HCT116 (cell line): ENCODE results near the gene GALNT14.

Source experiments
- EZH2 ChIP-seq: fragments of 200-600 bp; sonication (generic); IDR thresholded peaks from 2 replicates; pipeline ENCODE4 v1.6.1; 2017; ENCODE audit warnings: antibody characterized with exemption, mixed run types
- TCF7L2 ChIP-seq: IDR thresholded peaks from 2 replicates; pipeline ENCODE4 v1.7.0; 2011; ENCODE audit warnings: borderline replicate concordance, inconsistent platforms; ENCODE audit not compliant: insufficient read depth, insufficient read length; ENCODE audit errors: extremely low read depth
- TF ChIP-seq, protein P1 (sequence below), 3 experiments: fragments of 200-600 bp in 1 of 3; sonication (generic) in 1 of 3; IDR thresholded peaks in 2 of 3; conservative IDR thresholded peaks in 1 of 3; 2 replicates each; pipeline ENCODE4 v1.5.1; 2012 to 2017; ENCODE audit warnings: low read depth in 2 of 3, low read length in 2 of 3, antibody characterized with exemption in 1 of 3, borderline replicate concordance in 1 of 3, control low read depth in 1 of 3, mild to moderate bottlenecking in 1 of 3, mixed read lengths in 1 of 3, mixed run types in 1 of 3, moderate library complexity in 1 of 3; ENCODE audit not compliant: insufficient read depth in 1 of 3
- TF ChIP-seq, protein P2 (sequence below): IDR thresholded peaks from 2 replicates; pipeline ENCODE4 v1.6.1; 2012
- TF ChIP-seq, protein P3 (sequence below): IDR thresholded peaks from 2 replicates; pipeline ENCODE4 v1.6.1; 2012

DNA sequence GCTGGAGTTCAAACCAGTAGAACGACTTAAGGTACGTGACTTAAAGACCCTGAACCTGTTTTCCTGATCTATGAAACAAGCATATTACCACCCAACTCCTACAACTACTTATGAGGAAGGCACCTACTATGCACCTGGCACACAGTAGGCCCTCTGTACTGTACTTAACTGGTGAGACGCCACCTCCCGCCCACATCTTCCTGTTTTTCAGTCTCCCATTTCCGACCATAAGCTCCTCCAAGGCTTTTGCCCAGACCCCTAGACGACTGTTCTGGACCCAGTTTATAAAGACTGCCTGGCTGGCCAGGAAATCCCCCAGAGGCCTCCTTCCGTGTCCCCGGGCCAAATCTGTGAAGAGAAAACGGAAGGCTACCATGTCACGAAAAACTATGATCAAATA lies 1.5 kb downstream of the GALNT14 start:
- TF ChIP-seq, protein P1, sequence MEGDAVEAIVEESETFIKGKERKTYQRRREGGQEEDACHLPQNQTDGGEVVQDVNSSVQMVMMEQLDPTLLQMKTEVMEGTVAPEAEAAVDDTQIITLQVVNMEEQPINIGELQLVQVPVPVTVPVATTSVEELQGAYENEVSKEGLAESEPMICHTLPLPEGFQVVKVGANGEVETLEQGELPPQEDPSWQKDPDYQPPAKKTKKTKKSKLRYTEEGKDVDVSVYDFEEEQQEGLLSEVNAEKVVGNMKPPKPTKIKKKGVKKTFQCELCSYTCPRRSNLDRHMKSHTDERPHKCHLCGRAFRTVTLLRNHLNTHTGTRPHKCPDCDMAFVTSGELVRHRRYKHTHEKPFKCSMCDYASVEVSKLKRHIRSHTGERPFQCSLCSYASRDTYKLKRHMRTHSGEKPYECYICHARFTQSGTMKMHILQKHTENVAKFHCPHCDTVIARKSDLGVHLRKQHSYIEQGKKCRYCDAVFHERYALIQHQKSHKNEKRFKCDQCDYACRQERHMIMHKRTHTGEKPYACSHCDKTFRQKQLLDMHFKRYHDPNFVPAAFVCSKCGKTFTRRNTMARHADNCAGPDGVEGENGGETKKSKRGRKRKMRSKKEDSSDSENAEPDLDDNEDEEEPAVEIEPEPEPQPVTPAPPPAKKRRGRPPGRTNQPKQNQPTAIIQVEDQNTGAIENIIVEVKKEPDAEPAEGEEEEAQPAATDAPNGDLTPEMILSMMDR (IDR thresholded peaks at IDR 0.05 in 2 of 3, conservative IDR thresholded peaks at IDR 0.05 in 1 of 3; ENCODE audit: borderline replicate concordance in 1 of 3, insufficient read depth in 1 of 3, low read depth in 2 of 3, low read length in 2 of 3) = no peak
- TF ChIP-seq TCF7L2 = no peak
- TF ChIP-seq, protein P2, sequence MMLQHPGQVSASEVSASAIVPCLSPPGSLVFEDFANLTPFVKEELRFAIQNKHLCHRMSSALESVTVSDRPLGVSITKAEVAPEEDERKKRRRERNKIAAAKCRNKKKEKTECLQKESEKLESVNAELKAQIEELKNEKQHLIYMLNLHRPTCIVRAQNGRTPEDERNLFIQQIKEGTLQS = no peak
- TF ChIP-seq EZH2 = no peak
- TF ChIP-seq, protein P3, sequence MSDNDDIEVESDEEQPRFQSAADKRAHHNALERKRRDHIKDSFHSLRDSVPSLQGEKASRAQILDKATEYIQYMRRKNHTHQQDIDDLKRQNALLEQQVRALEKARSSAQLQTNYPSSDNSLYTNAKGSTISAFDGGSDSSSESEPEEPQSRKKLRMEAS = no peak
